HL-60/S4 treated with retinoic acid at 250 ng/mL for 4 days and 3 days (cell line): Measurements from ENCODE around the gene TUBA3C.
"Not testable (repeated sequence)": the region's sequence is repeated elsewhere in the genome, so short reads cannot be mapped to it uniquely, and the experiment has no call there.

ENCODE experiments used
- in situ Hi-C: fragments of 300-500 bp; cut with MboI; formaldehyde crosslinking; loops from 2 replicates; pipeline ENCODE4 v1.7.0; 2022; ENCODE audit warnings: low sequenced_read_pairs

TUBA3C gene

GRCh38 chr13:19181621-19182485 lies at the start of gene TUBA3C:
Gene TUBA3C (minus strand): TSS chr13:19181824. CDS start chr13:19181747, 77 bp downstream.
- in situ Hi-C loops: no loop called here

GRCh38 chr13:19207413-19207812 lies 25.8 kb upstream of the TUBA3C start:
- in situ Hi-C loops: not testable (repeated sequence)

GRCh38 chr13:19192622-19193021 lies 11.0 kb upstream of the TUBA3C start:
- in situ Hi-C loops: not testable (repeated sequence)

GRCh38 chr13:19189911-19190310 lies 8.3 kb upstream of the TUBA3C start:
- in situ Hi-C loops: not testable (repeated sequence)

- in situ Hi-C loops: not testable (repeated sequence)
Measured at GRCh38 chr13:19189368-19189767, 7.7 kb upstream of the TUBA3C start.

GRCh38 chr13:19185865-19186645 lies 4.4 kb upstream of the TUBA3C start:
- in situ Hi-C loops: no loop called here

GRCh38 chr13:19185086-19185864 lies 3.7 kb upstream of the TUBA3C start:
- in situ Hi-C loops: no loop called here

- in situ Hi-C loops: no loop called here
Measured at GRCh38 chr13:19184176-19184575, 2.6 kb upstream of the TUBA3C start.

- in situ Hi-C loops: no loop called here
Measured at GRCh38 chr13:19183676-19184075, 2.1 kb upstream of the TUBA3C start.

- in situ Hi-C loops: no loop called here
Measured at GRCh38 chr13:19182536-19182935, 912 bp upstream of the TUBA3C start.

- in situ Hi-C loops: no loop called here
Measured at GRCh38 chr13:19181021-19181620, 503 bp downstream of the TUBA3C start.

- in situ Hi-C loops: no loop called here
Measured at GRCh38 chr13:19179916-19180315, 1.7 kb downstream of the TUBA3C start.

GRCh38 chr13:19178901-19179593 lies 2.6 kb downstream of the TUBA3C start:
- in situ Hi-C loops: no loop called here

- in situ Hi-C loops: not testable (repeated sequence)
Measured at GRCh38 chr13:19176981-19177776, 4.4 kb downstream of the TUBA3C start.

- in situ Hi-C loops: no loop called here
Measured at GRCh38 chr13:19173752-19174151, 7.9 kb downstream of the TUBA3C start.

- in situ Hi-C loops: no loop called here
Measured at GRCh38 chr13:19172647-19173030, 9.0 kb downstream of the TUBA3C start.

- in situ Hi-C loops: no loop called here
Measured at GRCh38 chr13:19172007-19172646, 9.5 kb downstream of the TUBA3C start.

- in situ Hi-C loops: no loop called here
Measured at GRCh38 chr13:19171563-19171962, 10.1 kb downstream of the TUBA3C start.

- in situ Hi-C loops: no loop called here
Measured at GRCh38 chr13:19169991-19170390, 11.6 kb downstream of the TUBA3C start.
